ENCODE data around the gene ASAP2.

Gene ASAP2

GRCh38 chr2:9179572-9180201 lies 26.9 kb upstream of the ASAP2 start:
- peak overlapping the region; percentile 99 for H3K27ac ChIP-seq
- peak; percentile 95 for DNase-seq (ENCODE audit: low read depth, low spot score)

GRCh38 chr2:9184361-9184760 lies 22.3 kb upstream of the ASAP2 start:
- no peak for DNase-seq (ENCODE audit: low read depth, low spot score)
- H3K27ac ChIP-seq, result no peak overlapping the region

GRCh38 chr2:9187620-9188214 lies 18.9 kb upstream of the ASAP2 start:
- no peak overlapping the region for H3K27ac ChIP-seq
- no peak for DNase-seq (ENCODE audit: low read depth, low spot score)

- DNase-seq (ENCODE audit: low read depth, low spot score), result no peak
- no peak overlapping the region for H3K27ac ChIP-seq
These were observed 17.8 kb upstream of the ASAP2 start for GRCh38 chr2:9188823-9189222.

GRCh38 chr2:9189901-9190300 lies 16.7 kb upstream of the ASAP2 start:
- no peak for DNase-seq (ENCODE audit: low read depth, low spot score)
- no peak overlapping the region for H3K27ac ChIP-seq

GRCh38 chr2:9191041-9191481 lies 15.6 kb upstream of the ASAP2 start:
- no peak for DNase-seq (ENCODE audit: low read depth, low spot score)
- H3K27ac ChIP-seq, result no peak overlapping the region

GRCh38 chr2:9192712-9193111 lies 13.9 kb upstream of the ASAP2 start:
- DNase-seq (ENCODE audit: low read depth, low spot score), result no peak
- H3K27ac ChIP-seq, result no peak overlapping the region

GRCh38 chr2:9194352-9194751 lies 12.3 kb upstream of the ASAP2 start:
- no peak for DNase-seq (ENCODE audit: low read depth, low spot score)
- H3K27ac ChIP-seq, result no peak overlapping the region

GRCh38 chr2:9196637-9197036 lies 10.0 kb upstream of the ASAP2 start:
- no peak overlapping the region for H3K27ac ChIP-seq
- no peak for DNase-seq (ENCODE audit: low read depth, low spot score)

- DNase-seq (ENCODE audit: low read depth, low spot score), result no peak
- no peak overlapping the region for H3K27ac ChIP-seq
These were observed 8.7 kb upstream of the ASAP2 start for GRCh38 chr2:9197916-9198315.

- no peak for DNase-seq (ENCODE audit: low read depth, low spot score)
- H3K27ac ChIP-seq, result no peak overlapping the region
These were observed 6.6 kb upstream of the ASAP2 start for GRCh38 chr2:9199716-9200632.

GRCh38 chr2:9200633-9201015 lies 6.0 kb upstream of the ASAP2 start:
- no peak overlapping the region for H3K27ac ChIP-seq
- no peak for DNase-seq (ENCODE audit: low read depth, low spot score)

GRCh38 chr2:9201185-9201891 lies 5.3 kb upstream of the ASAP2 start:
- DNase-seq (ENCODE audit: low read depth, low spot score), result no peak
- no peak overlapping the region for H3K27ac ChIP-seq

- H3K27ac ChIP-seq, result no peak overlapping the region
These were observed 3.6 kb upstream of the ASAP2 start for GRCh38 chr2:9203006-9203405.

GRCh38 chr2:9203876-9204275 lies 2.7 kb upstream of the ASAP2 start:
- no peak overlapping the region for H3K27ac ChIP-seq
- no peak for DNase-seq (ENCODE audit: low read depth, low spot score)

More at GRCh38 chr2:9203006-9203405, 3.6 kb upstream of the ASAP2 start:
- no peak for DNase-seq (ENCODE audit: low read depth, low spot score)

GRCh38 chr2:9204939-9205338 lies 1.7 kb upstream of the ASAP2 start:
- no peak overlapping the region for H3K27ac ChIP-seq

GRCh38 chr2:9205486-9205885 lies 1.1 kb upstream of the ASAP2 start:
- H3K27ac ChIP-seq, result peak overlapping the region; percentile 87
- DNase-seq (ENCODE audit: low read depth, low spot score), result no peak

More at GRCh38 chr2:9204939-9205338, 1.7 kb upstream of the ASAP2 start:
- no peak for DNase-seq (ENCODE audit: low read depth, low spot score)

GRCh38 chr2:9206991-9207640 lies 504 bp downstream of the ASAP2 start:
- no peak for DNase-seq (ENCODE audit: low read depth, low spot score)
- H3K27ac ChIP-seq, result peak overlapping the region; percentile 87

GRCh38 chr2:9207641-9208311 lies 1.2 kb downstream of the ASAP2 start:
- DNase-seq (ENCODE audit: low read depth, low spot score), result no peak
- peak overlapping the region; percentile 87 for H3K27ac ChIP-seq

Data from epithelial cell of prostate (primary cell).